HG03342 (cell line): ENCODE data around the gene RAB42.
"Not testable (repeated sequence)": the region's sequence is repeated elsewhere in the genome, so short reads cannot be mapped to it uniquely, and the experiment has no call there.

Experiments
- ATAC-seq: cut with Tn5 transposase; IDR thresholded peaks from one replicate; pipeline ENCODE4 v1.9.1; 2021; ENCODE audit warnings: mild to moderate bottlenecking, moderate library complexity; ENCODE audit not compliant: unreplicated experiment

Gene RAB42, protein sequence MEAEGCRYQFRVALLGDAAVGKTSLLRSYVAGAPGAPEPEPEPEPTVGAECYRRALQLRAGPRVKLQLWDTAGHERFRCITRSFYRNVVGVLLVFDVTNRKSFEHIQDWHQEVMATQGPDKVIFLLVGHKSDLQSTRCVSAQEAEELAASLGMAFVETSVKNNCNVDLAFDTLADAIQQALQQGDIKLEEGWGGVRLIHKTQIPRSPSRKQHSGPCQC

DNA sequence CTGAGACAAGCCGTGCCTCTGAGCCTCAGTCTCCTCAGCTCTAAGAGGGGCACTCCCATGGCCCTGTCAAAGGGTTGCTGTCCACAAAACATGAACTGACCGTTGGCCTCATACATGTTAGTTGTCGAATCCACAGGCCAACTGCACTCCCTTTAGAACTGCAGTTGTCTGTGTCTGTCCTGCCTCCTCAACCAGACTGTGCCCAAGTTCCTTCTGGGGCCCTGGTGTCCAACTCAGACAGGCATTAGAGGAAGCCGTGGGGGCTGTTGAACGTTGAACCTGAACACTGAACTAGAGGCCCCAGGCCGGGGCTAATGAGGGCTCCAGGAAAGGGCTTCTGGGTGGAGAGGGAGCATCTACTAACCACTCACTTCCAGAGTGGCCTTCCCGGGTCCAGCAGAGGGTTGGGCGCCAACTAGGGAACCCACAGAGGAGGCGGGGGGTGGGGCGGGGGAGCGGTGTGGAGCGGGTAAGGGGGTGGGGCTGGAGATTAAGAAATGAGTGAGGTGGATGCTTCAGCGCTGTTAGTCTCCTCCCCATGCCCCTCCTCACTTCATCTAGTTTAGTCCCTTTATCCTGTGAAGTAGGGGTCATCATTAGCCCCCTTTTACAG, at the start of gene RAB42:
TSS of gene RAB42 (plus strand) at position 558 of the 613 bp plus-strand sequence. CDS start 247 bp downstream, outside the sequence.
- ATAC-seq, result no peak

DNA sequence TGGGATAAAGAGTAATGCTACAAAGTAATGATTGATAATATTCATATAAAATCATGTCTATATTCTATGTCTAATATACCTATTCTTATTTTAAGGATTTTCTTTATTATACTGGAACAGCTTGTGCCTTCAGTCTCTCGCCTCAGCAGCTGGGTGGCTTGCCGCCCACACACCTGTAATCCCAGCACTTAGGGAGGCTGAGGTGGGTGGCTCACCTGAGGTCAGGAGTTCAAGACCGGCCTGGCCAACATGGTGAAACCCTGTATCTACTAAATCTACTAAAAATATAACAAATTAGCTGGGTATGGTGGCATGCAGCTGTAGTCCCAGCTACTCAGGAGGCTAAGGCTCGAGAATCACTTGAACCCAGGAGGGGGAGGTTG, 46.8 kb upstream of the RAB42 start:
- no peak for ATAC-seq

DNA sequence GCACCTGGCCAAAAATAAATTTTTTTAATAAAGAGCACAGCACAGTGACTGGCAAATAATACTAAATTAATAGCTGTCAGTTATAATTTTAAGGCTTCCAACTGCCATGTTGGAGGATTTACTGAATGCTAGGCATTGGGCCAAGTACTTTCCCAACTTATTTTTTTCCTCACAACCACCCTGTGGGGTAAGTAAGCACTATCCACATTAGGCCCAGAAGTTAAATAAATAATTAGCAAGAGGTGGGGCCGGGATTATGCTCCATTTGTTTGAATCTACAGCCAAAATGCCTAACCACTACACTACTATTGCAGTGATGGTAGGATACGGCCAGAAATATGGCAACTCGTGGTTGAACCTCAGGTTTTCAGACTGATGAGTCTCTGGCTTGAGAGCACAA, 43.7 kb upstream of the RAB42 start:
- no peak for ATAC-seq

DNA sequence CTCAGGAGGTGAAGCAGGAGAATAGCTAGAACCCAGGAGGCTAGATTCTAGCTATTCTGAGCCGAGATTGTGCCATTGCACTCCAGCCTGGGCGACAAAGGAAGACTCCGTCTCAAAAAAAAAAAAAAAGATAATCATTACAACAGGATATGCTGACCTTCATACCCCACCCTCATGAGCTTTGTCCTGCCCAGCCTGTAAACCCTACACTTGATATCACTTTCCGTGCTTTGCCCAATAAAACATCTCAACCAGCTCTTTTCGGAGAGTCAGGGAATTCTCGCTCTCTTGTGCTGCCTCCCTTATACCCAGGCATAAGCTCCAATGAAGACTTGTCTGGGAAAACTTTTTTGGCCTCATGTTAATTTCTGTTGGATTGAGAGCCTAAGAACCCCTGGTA, 40.7 kb upstream of the RAB42 start:
- no peak for ATAC-seq

DNA sequence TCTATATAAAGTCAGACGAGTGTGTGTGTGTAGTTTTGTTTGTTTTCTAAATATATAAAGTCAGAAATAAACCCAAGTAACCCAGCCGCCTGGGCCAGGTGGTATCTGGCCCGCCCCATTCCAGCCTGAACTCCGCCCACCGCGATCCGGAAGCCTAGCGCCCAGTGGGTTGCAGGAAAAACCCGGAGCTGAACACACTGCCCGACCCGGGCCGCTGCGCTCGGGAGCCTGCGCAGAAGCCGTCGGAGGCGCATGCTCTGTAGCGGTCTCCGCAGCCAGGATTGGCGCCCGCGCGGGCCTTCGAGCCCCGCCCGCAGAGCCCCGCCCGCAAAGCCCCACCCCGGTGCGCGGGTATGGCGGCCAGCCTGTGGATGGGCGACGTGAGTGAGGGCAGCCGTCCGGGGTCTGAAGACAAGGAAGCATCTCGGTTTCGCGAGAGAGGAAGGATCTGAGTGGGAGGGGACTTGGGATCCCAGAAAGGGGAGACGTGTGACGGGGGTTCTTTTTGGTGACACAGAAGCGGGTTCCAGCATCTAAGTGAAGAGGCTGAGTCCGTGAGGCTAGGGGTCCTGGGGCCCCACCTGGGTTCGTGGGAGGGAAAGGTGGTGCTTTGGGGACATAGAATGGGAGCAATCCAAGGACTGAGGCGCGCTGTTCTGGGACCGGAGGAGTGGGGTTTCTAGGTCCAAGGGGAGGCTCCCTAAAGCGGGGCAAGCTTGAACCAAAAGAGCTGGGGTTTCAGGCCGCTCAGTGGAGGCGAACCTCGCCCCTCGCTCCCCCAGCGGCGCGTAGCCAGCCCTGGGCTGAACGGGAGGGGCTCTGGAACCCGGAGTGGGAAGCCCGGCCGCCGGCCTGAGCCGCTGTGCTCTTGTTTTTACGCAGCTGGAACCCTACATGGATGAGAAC, 39.1 kb upstream of the RAB42 start, which contains the start of gene TRNAU1AP:
TSS of gene TRNAU1AP (plus strand) at position 328 of the 906 bp plus-strand sequence. CDS start at position 354, 26 bp downstream.
- ATAC-seq, result peak; percentile 82

DNA sequence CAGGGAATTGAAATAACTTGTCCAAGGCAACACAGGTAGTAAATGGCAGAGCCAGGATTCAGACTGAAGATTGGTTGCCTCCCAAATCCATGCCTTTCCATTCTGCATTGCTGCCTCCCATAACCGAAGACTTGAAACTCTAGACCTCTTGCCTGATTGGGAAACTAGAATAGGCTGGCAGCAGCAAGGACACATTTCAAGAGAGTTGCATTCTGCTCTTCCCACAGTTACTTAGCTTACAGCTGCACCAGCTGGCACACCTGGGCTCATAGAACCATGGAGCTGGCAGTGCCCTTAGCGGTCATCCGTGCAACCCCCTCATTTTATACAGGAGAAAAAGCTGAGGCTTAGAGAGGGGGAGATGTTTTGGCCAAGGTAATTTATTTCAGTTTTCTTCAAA, 31.2 kb upstream of the RAB42 start:
- no peak for ATAC-seq

DNA sequence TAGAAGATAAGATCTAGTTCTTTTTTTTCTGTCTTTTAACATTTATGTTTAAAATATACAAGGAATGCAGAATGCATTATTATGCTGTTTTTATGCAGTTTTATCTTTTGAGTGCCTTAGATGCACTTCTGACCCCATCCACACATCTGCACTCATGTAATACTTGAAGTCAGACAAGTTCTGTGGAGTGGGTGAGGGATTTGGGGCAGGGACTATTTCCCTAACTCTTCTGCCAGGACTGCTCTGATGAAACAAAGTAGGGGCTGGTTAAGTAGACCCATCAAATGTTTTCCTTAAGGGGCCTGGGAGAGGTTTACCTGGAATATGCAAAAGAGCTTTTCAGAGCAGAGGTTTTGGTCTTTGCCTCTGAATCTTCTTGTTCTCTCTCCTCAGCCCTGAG, 27.8 kb upstream of the RAB42 start:
- no peak for ATAC-seq

DNA sequence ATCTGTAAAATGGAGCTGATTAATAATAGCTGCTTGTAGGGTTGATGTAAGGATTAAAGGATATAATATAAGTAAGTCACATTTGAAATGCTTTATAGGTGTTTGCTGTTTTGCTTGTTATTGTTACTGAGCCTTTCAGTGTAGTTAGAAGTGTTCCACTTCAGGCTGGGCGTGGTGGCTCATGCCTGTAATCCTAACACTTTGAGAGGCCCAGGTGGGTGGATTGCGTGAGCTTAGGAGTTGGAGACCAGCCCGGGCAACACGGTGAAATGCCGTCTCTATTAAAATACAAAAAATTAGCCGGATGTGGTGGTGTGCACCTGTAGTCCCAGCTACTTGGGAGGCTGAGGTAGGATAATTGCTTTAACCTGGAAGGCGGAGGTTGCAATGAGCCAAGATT, 27.0 kb upstream of the RAB42 start:
- no peak for ATAC-seq

DNA sequence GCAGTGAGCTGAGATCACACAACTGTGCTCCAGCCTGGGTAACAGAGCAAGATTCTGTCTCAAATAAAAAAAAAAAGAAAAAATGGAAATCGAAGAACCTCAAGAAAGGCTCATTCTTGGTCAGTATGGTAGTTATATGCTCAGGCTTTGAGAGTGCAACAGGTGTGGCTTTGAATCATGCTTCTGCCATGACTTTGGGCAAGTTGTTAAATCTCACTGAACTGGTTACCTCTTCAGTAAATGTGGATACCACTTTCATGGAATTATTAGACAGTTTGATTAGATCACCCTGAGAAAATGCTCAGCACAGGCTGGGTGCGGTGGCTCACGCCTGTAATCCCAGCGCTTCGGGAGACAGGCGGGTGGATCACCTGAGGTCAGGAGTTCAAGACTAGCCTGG, 26.3 kb upstream of the RAB42 start:
- ATAC-seq, result no peak

DNA sequence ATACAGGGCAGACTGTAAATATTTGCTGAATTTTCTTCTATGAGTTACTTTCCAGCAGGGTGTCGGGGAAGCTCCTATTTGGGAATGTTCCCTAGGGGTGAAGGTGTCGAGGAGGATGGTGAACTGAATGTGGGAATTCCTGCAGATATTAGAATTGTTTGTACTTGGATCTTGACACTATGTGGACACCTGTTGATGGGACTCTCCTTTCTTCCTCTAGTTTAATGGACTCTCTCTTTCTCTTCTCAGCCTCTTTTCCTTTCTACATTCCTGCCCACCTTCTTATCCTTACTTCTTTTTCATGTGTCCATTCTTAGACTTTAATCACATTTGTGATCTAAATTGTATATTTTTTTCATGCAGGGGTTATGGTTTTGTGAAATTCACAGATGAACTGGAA, 25.1 kb upstream of the RAB42 start:
- no peak for ATAC-seq

DNA sequence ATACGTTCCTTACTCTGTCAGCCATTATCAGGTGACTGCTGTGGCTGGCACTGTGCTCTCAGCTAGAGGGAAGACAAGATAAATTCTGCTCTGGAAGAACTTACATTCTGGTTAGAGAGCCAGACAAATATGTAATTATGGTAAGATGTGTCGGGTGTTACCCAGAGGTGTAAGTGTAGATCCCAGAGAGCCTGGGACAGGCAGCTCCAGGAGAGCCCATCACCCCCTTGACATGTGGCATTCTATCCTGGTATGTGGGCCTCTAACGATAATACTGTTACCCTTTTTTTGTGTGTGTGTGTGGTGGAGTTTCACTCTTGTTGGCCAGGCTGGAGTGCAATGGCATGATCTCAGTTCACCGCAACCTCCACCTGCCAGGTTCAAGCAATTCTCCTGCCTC, 20.2 kb upstream of the RAB42 start:
- no peak for ATAC-seq

DNA sequence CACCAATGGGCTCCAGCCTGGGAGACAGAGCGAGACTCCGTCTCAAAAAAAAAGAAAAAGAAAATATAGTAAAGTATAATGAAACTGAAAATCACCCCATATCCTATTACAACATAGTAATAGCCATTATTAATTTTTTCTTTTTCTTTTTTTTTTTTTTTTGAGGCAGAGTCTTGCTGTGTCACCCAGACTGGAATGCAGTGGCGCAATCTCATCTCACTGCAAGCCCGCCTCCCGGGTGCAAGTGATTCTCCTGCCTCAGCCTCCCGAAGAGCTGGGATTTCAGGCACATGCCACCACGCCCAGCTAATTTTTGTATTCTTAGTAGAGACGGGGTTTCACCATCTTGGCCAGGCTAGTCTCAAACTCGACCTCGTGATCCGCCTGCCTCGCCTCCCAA, 19.2 kb upstream of the RAB42 start:
- ATAC-seq, result not testable (repeated sequence)

DNA sequence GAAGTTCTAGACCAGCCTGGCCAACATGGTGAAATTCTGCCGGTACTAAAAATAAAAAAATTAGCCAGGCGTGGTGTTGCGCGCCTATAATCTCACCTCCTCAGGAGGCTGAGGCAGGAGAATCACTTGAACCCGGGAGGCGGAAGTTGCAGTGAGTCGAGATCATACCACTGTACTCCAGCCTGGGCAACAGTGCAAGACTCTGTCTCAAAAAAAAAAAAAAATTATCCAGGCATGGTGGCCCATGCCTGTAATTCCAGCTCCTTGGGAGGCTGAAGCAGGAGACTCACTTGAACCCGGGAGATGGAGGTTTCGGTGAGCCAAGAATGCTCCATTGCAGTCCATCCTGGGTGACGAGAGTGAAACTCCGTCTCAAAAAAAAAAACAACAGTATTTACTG, 18.5 kb upstream of the RAB42 start:
- no peak for ATAC-seq

DNA sequence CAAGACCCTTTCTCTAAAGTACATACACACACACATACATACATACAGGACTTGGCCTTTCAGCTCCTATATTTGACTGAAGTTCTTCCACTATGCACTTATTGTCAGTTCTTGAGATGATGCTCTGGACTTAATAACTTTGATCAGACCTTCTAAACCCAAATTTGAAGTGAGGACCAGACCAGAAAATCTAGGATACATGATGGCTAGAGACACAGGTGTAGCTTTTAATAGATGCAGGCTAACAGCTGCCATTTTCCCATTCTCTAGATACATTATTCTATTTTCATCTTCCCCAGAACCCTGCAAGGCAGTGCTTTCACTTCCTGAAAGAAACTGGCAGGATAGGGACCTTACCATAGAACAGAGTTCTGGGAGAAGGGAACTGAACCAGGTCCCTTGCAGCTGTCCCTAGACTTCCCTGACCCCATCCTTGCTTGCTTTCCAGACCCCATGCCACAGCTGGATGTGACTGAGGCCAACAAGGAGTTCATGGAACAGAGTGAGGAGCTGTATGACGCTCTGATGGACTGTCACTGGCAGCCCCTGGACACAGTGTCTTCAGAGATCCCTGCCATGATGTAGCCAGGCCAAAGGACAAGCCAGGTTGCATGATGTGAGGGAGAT, 14.9 kb upstream of the RAB42 start:
- ATAC-seq, result no peak

DNA sequence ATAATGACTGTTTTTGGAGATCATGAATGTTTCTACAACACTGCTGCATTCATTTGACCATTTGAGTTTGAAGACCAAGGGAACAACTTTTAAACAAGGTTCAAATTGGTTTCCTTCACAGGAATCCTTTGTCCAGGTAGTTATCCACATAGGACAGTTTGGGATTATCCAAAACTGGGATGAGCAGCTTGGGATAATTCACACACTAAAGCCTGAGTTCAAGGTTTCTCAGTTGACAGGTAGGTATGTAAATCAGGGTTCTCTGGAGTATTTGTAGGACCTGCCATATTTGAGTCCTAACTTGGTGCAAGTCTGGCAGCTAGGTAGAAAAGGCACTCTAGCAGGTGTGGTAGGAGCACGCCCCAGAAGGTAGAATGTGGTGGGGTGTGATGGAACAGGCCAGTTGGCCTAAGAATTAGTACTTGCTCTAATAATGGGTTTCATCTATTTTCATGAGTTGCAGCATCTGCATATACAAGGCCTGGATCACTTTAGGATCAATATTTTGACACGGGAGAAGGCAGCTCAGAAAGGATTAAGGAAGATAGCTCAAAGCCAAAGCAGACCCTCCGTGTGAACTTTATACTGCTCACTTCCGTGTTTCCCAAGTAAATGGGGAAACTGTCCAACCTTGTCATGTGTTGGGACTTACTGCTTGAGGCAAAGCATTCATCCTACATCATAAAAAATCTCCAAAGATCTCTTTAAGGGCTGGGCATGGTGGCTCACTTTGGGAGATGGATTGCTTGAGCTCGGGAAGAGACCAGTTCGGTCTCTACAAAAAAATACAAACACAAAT, 14.1 kb upstream of the RAB42 start:
- no peak for ATAC-seq

DNA sequence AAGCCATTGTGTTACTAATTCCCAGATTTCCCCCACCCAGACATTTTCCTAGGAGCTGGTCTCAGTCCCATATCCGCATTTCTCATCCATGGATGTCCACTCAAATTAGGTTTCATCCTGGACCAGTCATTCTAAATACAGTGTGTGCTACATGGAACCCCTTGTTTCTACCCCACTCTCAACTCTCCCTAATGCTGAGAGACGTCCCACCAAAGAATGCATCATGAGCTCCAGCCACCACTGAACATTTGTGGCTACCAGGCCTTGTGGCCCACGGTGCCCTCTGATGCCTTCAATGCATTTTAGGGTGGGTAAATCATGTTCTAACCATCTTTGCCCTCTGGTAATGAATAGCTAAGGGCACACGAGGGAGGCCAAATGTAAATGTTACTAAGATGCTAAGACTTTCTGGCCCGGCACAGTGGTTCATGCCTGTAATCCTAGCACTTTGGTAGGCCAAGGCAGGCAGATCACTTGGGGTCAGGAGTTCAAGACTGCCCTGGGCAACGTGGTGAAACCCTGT, 13.3 kb upstream of the RAB42 start:
- no peak for ATAC-seq

DNA sequence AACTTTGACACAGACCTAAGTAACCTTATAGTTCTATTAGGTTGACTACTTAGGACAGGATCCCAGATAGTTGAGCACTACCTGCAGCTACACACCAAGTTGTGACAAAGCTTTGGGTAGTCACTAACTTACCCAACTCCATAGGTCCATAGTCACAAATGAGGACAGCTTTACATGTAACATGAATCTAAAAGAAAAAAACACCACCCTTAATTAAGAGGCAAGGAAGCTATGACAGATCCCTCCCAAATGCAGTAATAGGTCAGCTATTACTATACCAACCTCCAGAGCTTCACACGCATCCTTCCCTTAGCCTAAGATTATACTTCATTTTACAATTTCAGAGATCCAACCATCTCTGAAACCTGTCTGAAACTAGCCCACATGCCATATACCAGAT, 12.7 kb upstream of the RAB42 start:
- ATAC-seq, result no peak

DNA sequence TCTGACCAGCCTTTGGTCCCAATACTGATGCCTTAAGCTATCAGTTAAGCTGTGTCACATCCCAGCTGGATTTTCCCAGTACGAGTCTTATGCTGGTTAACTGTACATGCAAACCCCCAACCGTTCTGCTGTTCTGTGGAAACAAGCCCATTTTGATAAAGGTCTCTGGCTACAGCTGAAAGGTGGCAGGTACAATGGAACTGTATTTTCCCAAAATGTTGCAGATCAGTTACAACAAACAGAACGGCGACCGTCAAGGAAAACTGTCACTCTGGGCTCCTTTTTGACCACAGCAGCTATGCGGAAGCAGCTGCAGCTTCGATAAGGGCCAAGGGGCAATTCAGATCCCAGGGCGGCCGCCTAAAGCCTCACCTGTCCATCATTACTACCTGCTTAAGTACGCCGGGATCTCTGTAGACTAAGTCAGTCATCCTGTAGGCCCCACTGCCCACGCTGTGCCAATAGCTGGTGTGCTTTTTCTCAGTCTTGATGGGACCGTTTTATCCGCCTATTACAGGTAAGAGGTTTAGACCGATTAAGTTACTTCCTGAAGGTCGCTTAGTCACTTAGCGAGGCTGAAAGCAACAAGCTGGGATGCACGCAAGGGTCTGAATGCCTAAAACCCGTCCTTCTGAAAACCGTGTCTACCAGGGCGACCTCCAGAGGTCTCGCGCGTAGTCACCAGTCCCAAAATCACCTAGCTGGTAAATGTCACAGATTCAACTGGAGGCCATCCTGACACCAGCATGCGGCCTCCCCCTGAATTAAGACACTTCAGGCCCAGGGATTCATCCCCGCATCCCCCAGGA, 11.1 kb upstream of the RAB42 start:
- peak; percentile 13 for ATAC-seq

DNA sequence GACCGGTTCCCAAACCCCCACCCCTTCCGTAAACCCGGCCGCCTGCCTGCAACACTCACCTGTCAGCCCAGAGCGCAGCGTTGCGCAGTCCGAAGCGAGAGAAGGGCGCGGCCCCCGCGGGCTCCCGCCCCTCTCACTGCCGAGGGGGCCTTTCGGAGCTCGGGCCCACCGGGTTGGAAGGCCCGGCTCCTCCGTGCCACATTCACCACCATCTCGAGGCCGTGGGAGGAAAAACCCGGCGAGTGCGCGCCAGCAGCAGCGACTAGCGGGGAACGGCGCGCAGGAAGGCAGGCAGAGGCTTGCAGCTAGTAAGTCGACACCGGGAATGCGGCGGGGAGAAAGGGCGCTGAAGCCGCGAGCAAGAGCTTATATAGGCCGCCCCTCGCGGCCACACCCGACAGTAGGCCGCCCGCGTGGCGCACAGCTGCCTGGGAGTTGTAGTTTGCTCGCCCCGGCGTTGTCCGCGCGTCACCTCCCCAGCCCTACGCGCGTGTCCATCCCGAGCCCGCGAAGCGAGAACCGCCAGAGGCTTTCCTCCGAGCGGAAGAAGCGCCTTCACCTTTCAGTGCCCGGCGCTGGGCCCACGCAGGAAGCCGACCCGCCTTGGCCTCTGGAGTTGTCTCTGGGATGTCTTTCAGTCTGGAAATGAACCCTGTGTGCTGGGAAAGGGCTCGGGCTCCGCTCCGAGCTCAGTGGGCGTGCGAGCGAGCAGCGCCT, 10.4 kb upstream of the RAB42 start:
- peak; percentile 81 for ATAC-seq
